Midbrain (tissue), 1 donor: ENCODE measurements around the gene ENAH.

ENCODE experiments used
- DNase-seq: peaks from one replicate; lab custom pipeline; 2025; lab: John Stamatoyannopoulos, UW

ENAH gene

GRCh38 chr1:225602590-225603206, 50.2 kb downstream of the ENAH start:
- DNase-seq: no peak

- no peak for DNase-seq
These were observed 50.9 kb downstream of the ENAH start for GRCh38 chr1:225601902-225602589.

- no peak for DNase-seq
These were observed 54.1 kb downstream of the ENAH start for GRCh38 chr1:225598847-225599246.

- DNase-seq: no peak
These were observed 54.9 kb downstream of the ENAH start for GRCh38 chr1:225597926-225598575.

DNA sequence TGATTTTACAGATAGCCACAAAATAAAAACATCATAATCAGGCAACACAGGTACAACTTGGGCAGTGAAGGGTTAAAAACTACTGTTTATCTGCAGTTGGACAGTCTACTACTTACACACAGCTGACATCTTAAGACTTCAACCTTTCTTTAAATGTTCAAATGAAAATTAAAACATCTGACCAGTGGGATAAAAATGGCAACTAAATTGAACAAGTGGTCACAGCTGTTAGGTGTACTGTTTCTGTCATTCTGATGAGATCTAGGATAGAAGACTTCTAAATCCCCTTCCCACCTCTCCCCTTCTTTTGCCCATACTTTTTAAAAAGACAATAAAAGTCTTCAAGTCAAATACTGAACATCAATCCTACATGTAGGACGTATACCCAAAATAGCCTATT, 56.2 kb downstream of the ENAH start:
- no peak for DNase-seq

- DNase-seq: no peak
These were observed 56.9 kb downstream of the ENAH start for GRCh38 chr1:225595974-225596551.

GRCh38 chr1:225595452-225595851, 57.5 kb downstream of the ENAH start:
- no peak for DNase-seq

- DNase-seq: no peak
These were observed 59.5 kb downstream of the ENAH start for GRCh38 chr1:225593414-225593813.

DNA sequence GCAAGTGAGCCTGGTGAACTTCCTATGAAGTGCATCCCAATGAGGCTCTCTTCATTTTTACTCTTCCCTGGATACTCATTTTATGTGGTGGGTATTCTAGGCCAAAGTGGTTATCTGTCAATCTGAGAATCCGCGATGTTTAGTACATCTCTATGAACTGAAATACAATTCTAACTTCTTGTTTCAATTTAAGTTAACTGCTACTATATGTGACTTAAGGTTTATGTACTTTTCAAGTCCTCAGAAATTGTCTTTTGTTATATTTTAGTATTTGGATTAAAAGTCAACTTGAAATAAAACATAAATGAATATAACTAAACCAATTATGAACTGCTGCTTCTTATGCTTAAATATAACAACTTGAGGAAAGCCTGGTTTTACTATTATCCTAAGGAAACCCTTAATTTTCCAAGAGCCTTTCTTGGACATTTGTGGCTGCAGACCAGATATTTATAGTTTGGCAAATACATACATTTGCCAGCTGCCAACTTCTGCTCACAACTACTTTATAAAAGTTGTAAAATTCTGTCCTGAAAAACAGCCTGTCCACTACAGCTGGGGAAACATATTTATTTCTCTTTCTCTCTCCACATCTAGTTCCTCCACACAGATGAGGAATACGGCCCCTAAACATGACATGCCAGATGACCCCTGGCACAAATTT, 60.4 kb downstream of the ENAH start:
- no peak for DNase-seq

- DNase-seq: no peak
These were observed 65.6 kb downstream of the ENAH start for GRCh38 chr1:225587310-225587709.

DNA sequence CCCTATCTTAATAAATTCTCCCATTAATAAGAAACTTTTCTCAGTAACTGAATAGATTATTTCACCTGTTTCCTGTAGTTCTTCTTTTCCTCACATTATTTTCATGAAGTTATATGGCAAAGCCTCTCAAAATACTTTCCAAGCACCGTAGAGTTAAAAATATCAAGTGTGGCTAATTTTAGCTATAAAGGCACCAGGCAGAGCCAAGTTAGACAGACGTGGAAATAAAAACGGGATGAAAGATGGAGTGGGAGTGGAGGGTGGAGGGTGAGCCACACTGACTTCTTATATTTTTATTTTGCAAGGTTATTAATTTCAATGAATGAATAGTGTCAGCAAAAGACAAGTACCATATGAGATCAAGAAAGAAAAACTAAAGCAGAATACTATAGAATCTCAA, 71.7 kb downstream of the ENAH start:
- no peak for DNase-seq

DNA sequence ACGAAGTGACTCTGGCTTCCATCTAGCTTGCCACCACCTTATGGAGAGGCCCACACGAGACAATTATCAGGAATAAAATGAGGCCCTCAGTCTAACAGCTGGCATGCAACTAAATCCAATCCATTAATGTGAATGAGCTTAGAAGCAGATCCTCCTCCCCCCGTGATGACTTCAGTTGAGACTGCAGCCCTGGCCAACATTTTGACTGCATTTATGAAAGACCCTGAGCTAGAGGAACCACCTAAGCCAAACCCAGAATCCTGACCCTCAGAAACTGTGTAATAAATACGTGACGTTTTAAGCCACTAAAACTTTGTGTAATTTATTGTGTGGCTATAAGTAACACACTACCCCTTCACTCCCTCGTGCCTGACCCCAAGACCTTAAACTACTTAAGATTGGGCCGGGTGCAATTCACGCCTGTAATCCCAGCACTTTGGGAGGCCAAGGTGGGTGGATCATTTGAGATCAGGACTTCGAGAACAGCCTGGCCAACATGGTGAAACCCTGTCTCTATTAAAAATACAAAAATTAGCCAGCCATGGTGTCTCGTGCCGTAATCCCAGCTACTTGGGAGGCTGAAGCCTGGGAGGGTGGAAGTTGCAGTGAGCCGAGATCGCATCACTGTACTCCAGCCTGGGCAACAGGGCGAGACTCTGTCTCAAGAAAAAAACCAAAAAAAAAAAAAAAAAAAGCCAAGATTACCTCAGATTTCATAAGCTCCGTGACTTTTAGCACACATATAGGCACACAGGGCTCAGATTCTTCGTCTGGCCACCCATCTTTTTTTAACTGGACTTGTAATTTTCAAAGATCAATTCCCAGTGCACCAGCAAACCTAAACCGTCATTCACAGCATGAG, 72.5 kb downstream of the ENAH start:
- DNase-seq: no peak

- no peak for DNase-seq
These were observed 74.5 kb downstream of the ENAH start for GRCh38 chr1:225578251-225578977.

DNA sequence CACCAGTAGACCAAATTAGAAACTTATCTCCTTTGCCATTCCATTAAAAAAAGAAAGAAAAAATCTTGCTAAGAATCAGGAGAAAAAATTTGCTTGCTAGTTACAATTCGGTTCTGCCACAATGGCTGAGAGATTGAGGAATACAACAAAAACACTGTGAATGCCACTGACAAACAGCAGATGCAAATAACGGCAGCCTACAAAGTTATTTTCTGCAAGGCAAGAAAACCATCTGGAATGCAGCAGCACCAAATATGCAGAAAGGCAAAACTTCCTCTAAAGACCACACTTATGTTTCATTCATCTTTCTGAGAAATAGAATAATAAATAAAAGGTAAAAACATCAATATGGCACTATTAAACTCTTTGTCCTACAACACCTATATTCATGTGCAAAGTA, 75.7 kb downstream of the ENAH start:
- DNase-seq: no peak

- no peak for DNase-seq
These were observed 79.7 kb downstream of the ENAH start for GRCh38 chr1:225573216-225573615.

GRCh38 chr1:225572422-225572821, 80.5 kb downstream of the ENAH start:
- DNase-seq: no peak

DNA sequence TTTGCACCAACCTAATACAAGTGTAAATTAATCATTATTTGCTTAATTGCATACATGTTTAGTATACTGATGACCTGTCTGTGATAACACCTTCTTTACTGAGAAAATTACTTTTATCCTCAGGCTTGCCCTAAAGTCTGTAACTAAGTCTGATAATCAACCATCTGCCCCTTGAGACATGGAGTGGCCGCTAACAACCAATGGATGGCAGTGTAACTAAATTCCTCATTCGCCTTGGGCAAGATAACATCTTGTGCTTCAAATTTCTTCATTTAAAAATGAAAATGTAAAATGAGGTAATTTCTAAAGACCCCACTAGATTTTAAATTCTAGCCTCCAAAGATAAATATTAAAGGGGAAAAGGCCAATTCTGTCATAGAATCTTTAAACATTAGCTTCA, 85.1 kb downstream of the ENAH start:
- DNase-seq: peak; percentile 21

DNA sequence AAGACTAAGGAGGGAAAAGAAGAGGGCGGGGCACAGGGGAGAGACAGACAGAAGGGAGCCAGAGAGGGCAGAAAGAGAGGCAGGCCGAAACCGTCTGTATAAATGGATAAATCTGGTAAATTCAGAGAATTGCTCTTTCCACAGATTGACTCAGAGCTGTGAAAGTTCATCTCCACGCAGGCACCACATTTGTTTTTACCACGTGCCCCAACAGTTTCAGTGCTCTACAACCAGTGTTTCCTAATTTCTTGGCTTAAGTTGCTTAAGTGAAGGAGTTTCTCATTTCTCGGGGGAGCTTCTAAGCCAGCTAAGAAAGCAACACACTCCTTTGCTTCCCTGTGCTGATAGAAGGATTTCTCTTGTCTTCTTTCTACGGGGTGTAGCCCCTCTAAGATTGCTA, 87.1 kb downstream of the ENAH start:
- DNase-seq: no peak

DNA sequence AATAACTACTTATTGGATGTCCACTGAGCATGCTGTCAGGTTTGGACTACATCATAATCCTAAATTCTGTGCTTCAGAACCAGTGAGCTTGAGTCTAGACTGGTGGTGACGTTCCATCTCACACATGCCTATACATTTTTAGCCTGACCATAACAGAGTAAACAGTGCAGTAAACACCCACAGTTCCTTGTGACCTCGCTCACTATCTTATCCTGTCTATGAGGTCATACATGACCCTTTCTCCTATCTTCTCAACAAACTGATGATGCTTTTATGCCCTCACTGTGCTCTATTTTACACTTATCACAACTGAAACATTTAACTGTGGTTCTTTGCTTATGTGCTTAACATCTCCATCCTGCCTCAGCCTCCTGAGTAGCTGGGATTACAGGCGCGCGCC, 91.2 kb downstream of the ENAH start:
- DNase-seq: no peak

GRCh38 chr1:225559902-225560301, 93.0 kb downstream of the ENAH start:
- no peak for DNase-seq

DNA sequence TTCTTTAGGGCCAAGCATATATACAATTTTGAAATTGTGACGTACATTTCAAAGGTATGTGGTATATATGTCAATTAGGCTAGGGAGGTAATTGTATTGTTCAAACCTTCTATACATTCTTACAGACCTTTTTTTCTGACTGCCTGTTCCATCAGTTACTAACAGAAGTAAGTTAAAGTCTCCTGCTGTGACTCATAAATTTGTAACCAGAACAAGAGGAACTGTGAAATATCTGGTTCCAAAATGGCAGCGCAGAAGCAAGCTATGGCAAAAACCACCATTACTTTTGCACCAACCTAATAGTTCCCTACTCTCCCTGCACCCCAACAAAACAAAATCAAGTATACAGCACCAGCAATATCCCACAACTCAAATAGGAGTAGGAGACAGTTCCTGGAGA, 93.6 kb downstream of the ENAH start:
- no peak for DNase-seq
